Thyroid gland (tissue), 4 donors: ENCODE measurements around the gene MRM2.

Experiments used
- CTCF ChIP-seq, 6 experiments: fragments of 200-600 bp in 3 of 6; fragments of 450-650 bp in 3 of 6; sonication (generic) in 3 of 6; IDR thresholded peaks; one replicate each; pipeline ENCODE4 v1.5.1; 2016 to 2019; ENCODE audit warnings: antibody characterized with exemption in 6 of 6, mild to moderate bottlenecking in 2 of 6, inconsistent platforms in 1 of 6, moderate library complexity in 1 of 6
- POLR2A ChIP-seq, 2 donors: fragments of 450-650 bp; IDR thresholded peaks; one replicate each; pipeline ENCODE4 v1.6.1; 2017; ENCODE audit warnings: antibody characterized with exemption in 2 of 2, mild to moderate bottlenecking in 2 of 2, moderate library complexity in 1 of 2

GRCh38 chr7:2289111-2289586 lies 47.1 kb upstream of the MRM2 start:
- no peak for TF ChIP-seq POLR2A (IDR thresholded peaks at IDR 0.05)
- no peak for TF ChIP-seq CTCF (IDR thresholded peaks at IDR 0.05)
